ENCODE results near the gene SMPD3. TPM values are rescaled to one million over a fixed set of nuclear protein-coding genes. Genes with fewer than 3 reads are reported as not detected.

The SMPD3 gene
- total RNA-seq, 1 donor from 2014 or later: 0.38 TPM

DNA sequence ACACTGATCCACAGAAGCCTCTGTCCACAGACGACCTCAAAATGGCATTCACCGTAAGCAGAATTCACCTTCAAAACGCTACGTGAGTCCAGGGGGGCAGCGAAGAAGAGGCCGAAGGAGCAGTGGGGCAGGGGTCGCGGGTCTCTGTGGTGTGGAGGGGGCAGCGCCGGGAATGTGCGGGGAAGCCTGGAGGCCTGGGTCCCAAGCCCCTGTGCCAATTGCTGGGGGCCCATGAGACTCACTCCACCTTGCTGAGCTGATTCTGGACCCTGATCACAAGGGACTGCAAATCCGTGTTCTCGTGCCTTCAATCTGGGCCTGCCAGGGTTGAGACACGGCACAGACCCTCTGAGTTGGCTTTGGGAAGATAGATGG, 43.3 kb upstream of the SMPD3 start:
- Histone ChIP-seq H3K36me3 (ENCODE audit: control insufficient read depth, insufficient read depth, low read length) (no peaks in the 10 kb centered on the region), H3K27me3 (ENCODE audit: control insufficient read depth, insufficient read depth, low read length) (no peaks in the 10 kb centered on the region), H3K4me3 (ENCODE audit: low read depth, low read length) (no peak overlapping the region)
- TF ChIP-seq, protein P1, sequence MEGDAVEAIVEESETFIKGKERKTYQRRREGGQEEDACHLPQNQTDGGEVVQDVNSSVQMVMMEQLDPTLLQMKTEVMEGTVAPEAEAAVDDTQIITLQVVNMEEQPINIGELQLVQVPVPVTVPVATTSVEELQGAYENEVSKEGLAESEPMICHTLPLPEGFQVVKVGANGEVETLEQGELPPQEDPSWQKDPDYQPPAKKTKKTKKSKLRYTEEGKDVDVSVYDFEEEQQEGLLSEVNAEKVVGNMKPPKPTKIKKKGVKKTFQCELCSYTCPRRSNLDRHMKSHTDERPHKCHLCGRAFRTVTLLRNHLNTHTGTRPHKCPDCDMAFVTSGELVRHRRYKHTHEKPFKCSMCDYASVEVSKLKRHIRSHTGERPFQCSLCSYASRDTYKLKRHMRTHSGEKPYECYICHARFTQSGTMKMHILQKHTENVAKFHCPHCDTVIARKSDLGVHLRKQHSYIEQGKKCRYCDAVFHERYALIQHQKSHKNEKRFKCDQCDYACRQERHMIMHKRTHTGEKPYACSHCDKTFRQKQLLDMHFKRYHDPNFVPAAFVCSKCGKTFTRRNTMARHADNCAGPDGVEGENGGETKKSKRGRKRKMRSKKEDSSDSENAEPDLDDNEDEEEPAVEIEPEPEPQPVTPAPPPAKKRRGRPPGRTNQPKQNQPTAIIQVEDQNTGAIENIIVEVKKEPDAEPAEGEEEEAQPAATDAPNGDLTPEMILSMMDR (IDR thresholded peaks at IDR 0.05; ENCODE audit: insufficient read depth, low read length, poor library complexity, severe bottlenecking): no peak
- no peak for DNase-seq (ENCODE audit: low read depth)

DNA sequence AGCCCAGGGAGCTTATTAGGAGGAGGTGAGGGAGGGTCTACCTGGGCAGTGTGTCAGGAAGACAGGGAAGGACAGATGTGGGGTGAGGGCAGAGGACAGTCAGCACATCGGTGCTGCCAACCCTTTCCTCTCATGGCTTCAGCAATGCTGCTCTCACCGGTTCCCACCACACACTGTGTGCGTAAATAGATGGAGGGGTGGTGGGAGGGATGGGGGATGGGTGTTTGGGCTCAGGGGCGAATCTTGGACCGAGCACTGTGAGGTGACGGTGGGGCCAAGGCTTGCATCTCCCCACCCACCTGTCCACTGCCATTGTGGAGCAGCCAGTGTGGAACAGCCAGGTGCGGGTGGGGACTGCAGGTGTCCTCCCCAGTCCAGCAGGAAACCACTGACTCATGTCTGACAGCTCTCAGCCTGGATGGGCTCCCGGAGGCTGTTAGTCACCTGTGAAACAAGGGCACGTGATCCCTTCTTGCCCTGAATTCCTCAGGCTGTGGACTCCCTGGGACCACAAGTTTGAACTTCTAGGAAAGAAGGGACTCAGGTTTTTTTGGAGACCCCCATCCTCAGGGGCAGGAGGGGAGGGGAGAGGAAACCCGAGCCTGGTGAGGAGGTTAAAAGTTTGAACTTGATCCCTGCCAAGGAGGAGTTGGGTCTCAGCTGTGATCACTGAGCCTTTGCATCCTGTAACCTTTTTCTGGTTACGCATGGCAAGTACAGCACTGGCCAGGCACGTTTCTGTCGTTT, 42.7 kb upstream of the SMPD3 start:
- H3K27me3 ChIP-seq (ENCODE audit: control insufficient read depth, insufficient read depth, low read length): no peaks in the 10 kb centered on the region
- TF ChIP-seq, protein P1 (IDR thresholded peaks at IDR 0.05; ENCODE audit: insufficient read depth, low read length, poor library complexity, severe bottlenecking): no peak
- peak; percentile 82 for DNase-seq (ENCODE audit: low read depth)
- no peak overlapping the region for H3K4me3 ChIP-seq (ENCODE audit: low read depth, low read length)
- no peaks in the 10 kb centered on the region for H3K36me3 ChIP-seq (ENCODE audit: control insufficient read depth, insufficient read depth, low read length)

DNA sequence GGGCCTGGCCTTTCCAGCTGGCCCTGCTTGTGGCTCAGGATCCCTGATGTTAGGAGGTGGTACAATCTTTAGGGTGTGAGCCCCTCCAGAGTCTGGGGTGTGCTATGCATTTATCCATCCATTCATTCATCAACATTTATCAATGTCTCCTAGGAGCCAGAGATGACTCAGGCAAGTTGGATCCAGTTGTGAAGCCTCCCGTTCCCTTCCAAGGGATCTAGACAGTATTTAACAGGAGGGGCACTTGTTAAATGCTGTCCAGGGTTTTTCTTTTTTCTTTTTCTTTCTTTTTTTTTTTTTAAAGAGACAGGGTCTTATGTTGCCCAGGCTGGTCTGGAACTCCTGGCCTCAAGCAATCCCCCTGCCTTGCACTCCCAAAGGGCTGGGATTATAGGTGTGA, 42.0 kb upstream of the SMPD3 start:
- Histone ChIP-seq H3K4me3 (ENCODE audit: low read depth, low read length) (no peak overlapping the region), H3K27me3 (ENCODE audit: control insufficient read depth, insufficient read depth, low read length) (no peaks in the 10 kb centered on the region), H3K36me3 (ENCODE audit: control insufficient read depth, insufficient read depth, low read length) (no peaks in the 10 kb centered on the region)
- no peak for DNase-seq (ENCODE audit: low read depth)
- TF ChIP-seq, protein P1 (IDR thresholded peaks at IDR 0.05; ENCODE audit: insufficient read depth, low read length, poor library complexity, severe bottlenecking): no peak

DNA sequence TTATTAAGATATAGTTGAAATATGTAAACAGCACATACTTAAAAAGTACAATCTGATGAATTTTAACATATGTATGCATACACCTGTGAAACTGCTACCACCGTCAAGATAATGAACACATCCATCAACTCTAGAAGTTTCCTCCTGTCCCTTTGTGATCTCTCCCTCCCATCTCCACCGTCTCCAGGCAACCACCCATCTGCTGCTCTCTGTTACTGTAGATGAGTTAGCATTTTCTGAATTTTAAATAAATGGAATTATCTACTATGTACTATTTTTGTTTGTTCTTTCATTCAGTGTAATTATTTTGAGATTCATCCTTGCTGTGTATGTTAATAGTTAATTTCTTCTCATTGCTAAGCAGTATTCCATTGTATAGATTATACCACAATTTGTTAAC, 40.2 kb upstream of the SMPD3 start:
- no peaks in the 10 kb centered on the region for H3K27me3 ChIP-seq (ENCODE audit: control insufficient read depth, insufficient read depth, low read length)
- H3K36me3 ChIP-seq (ENCODE audit: control insufficient read depth, insufficient read depth, low read length): no peaks in the 10 kb centered on the region
- DNase-seq (ENCODE audit: low read depth): no peak
- no peak overlapping the region for H3K4me3 ChIP-seq (ENCODE audit: low read depth, low read length)
- TF ChIP-seq, protein P1 (IDR thresholded peaks at IDR 0.05; ENCODE audit: insufficient read depth, low read length, poor library complexity, severe bottlenecking): no peak

DNA sequence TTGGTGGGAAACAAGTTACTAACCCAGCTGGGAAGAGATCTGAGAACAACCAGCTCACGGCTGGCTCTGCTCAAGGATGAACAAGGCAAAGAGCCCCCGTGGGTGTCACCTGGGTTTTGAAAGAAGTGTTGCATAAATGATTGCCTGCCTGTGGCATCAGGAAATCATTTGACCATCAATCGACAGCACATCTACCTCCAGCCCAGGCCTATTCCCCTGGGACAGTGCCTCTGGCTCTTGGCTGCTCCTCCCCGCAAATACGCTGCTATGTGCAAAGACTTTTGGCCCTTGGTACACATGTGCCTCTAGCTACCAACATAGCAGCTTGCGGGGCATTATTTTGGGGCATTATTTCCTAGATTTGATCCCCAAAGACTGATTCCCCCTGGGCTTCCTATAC, 39.4 kb upstream of the SMPD3 start:
- TF ChIP-seq, protein P1 (IDR thresholded peaks at IDR 0.05; ENCODE audit: insufficient read depth, low read length, poor library complexity, severe bottlenecking): no peak
- DNase-seq (ENCODE audit: low read depth): no peak
- H3K27me3 ChIP-seq (ENCODE audit: control insufficient read depth, insufficient read depth, low read length): no peaks in the 10 kb centered on the region
- no peak overlapping the region for H3K4me3 ChIP-seq (ENCODE audit: low read depth, low read length)
- no peaks in the 10 kb centered on the region for H3K36me3 ChIP-seq (ENCODE audit: control insufficient read depth, insufficient read depth, low read length)

DNA sequence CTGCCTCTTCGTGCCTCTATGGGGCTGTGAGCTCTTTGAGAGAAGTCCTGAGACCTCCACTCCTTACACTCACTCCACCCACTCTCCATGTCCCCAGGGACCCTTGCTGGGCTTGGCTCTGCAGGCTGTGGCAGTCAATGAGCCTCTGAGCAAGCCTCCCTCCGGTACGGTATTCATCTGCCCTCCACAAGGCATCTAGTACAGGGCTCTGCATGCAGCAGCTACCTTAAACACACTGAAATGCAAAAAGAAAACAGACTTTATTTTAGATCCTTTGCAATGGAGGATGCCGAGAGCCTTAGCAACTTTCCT, 38.9 kb upstream of the SMPD3 start:
- Histone ChIP-seq H3K36me3 (ENCODE audit: control insufficient read depth, insufficient read depth, low read length) (no peaks in the 10 kb centered on the region), H3K4me3 (ENCODE audit: low read depth, low read length) (no peak overlapping the region), H3K27me3 (ENCODE audit: control insufficient read depth, insufficient read depth, low read length) (no peaks in the 10 kb centered on the region)
- TF ChIP-seq, protein P1 (IDR thresholded peaks at IDR 0.05; ENCODE audit: insufficient read depth, low read length, poor library complexity, severe bottlenecking): no peak
- DNase-seq (ENCODE audit: low read depth): no peak

Data from kidney epithelial cell (primary cell).